Neural cell (in vitro differentiated cells): ENCODE results near the gene ZNF385D. TPM values are rescaled to one million over a fixed set of nuclear protein-coding genes. Genes with fewer than 3 reads are reported as not detected.
"Not testable (repeated sequence)": the region's sequence is repeated elsewhere in the genome, so short reads cannot be mapped to it uniquely, and the experiment has no call there.

Experiments used
- H2AFZ ChIP-seq: fragments of 200-600, 300-800 bp; sonication (generic), shearing (Covaris generic); 2 replicates; pipeline ENCODE4 v1.6.0; 2014; ENCODE audit warnings: low read depth, mild to moderate bottlenecking, antibody characterized with exemption, low read length, moderate library complexity
- H3F3A ChIP-seq: fragments of 200-600 bp; shearing (Covaris generic); 2 replicates; pipeline ENCODE4 v1.6.1; 2016; ENCODE audit warnings: mild to moderate bottlenecking, moderate library complexity, mixed read lengths, antibody characterized with exemption, low read length; ENCODE audit not compliant: insufficient read depth, poor library complexity, severe bottlenecking
- H3K27ac ChIP-seq: fragments of 200-600, 300-800 bp; sonication (generic), shearing (Covaris generic); 2 replicates; pipeline ENCODE4 v1.5.1; 2014; ENCODE audit warnings: mild to moderate bottlenecking, low read length, moderate library complexity
- H3K27me3 ChIP-seq: fragments of 300-800, 200-600 bp; sonication (generic), shearing (Covaris generic); 2 replicates; pipeline ENCODE4 v1.6.0; 2014; ENCODE audit warnings: mild to moderate bottlenecking, low read depth, low read length, moderate library complexity; ENCODE audit not compliant: insufficient read depth
- H3K36me3 ChIP-seq: fragments of 300-800, 200-600 bp; sonication (generic), shearing (Covaris generic); 2 replicates; pipeline ENCODE4 v1.5.1; 2014; ENCODE audit warnings: mild to moderate bottlenecking, antibody characterized with exemption, low read length, moderate library complexity; ENCODE audit not compliant: insufficient read depth
- H3K4me2 ChIP-seq: fragments of 300-800, 200-600 bp; sonication (generic), shearing (Covaris generic); 2 replicates; pipeline ENCODE4 v1.6.0; 2014; ENCODE audit warnings: mild to moderate bottlenecking, low read length
- H3K4me3 ChIP-seq: fragments of 300-800, 200-600 bp; sonication (generic), shearing (Covaris generic); 2 replicates; pipeline ENCODE4 v1.5.1; 2014; ENCODE audit warnings: mild to moderate bottlenecking, low read length, moderate library complexity
- H3K79me2 ChIP-seq: fragments of 200-600 bp; shearing (Covaris generic); replicated peaks from 2 replicates; pipeline ENCODE4 v1.6.0; 2014; ENCODE audit warnings: mild to moderate bottlenecking, low read length, moderate library complexity; ENCODE audit not compliant: insufficient read depth
- H3K9ac ChIP-seq: fragments of 300-800, 200-600 bp; sonication (generic), shearing (Covaris generic); 2 replicates; pipeline ENCODE4 v1.6.1; 2016; ENCODE audit warnings: mild to moderate bottlenecking, low read length, mixed read lengths
- H3K9me2 ChIP-seq: fragments of 200-600 bp; shearing (Covaris generic); 2 replicates; pipeline ENCODE4 v1.6.1; 2016; ENCODE audit warnings: mild to moderate bottlenecking, low read length, mixed read lengths; ENCODE audit not compliant: insufficient read depth
- H3K9me3 ChIP-seq: fragments of 200-600, 300-800 bp; sonication (generic), shearing (Covaris generic); 2 replicates; pipeline ENCODE4 v1.6.1; 2016; ENCODE audit warnings: mild to moderate bottlenecking, mixed run types, low read length, moderate library complexity, mixed read lengths
- H4K20me1 ChIP-seq: fragments of 200-600 bp; shearing (Covaris generic); 2 replicates; pipeline ENCODE4 v1.6.1; 2016; ENCODE audit warnings: mild to moderate bottlenecking, mixed run types; ENCODE audit not compliant: insufficient read depth
- EP300 ChIP-seq: fragments of 450-650 bp; conservative IDR thresholded peaks from 2 replicates; pipeline ENCODE4 v1.6.1; 2014; ENCODE audit warnings: antibody characterized with exemption, mild to moderate bottlenecking, moderate library complexity; ENCODE audit not compliant: poor library complexity, severe bottlenecking
- EZH2 ChIP-seq: fragments of 200-600, 300-800 bp; shearing (Covaris generic), sonication (generic); IDR thresholded peaks from 2 replicates; pipeline ENCODE4 v1.6.1; 2014; ENCODE audit warnings: antibody characterized with exemption, low read length, borderline replicate concordance, mild to moderate bottlenecking; ENCODE audit not compliant: insufficient read depth, poor library complexity, severe bottlenecking
- MXI1 ChIP-seq: fragments of 450-650 bp; conservative IDR thresholded peaks from 2 replicates; pipeline ENCODE4 v1.6.1; 2014; ENCODE audit warnings: antibody characterized with exemption, mild to moderate bottlenecking; ENCODE audit not compliant: poor library complexity, severe bottlenecking
- POLR2AphosphoS5 ChIP-seq: IDR thresholded peaks from 2 replicates; pipeline ENCODE4 v1.6.1; 2012
- RAD21 ChIP-seq: fragments of 450-650 bp; conservative IDR thresholded peaks from 2 replicates; pipeline ENCODE4 v1.6.1; 2014; ENCODE audit warnings: antibody characterized with exemption, mild to moderate bottlenecking, moderate library complexity
- REST ChIP-seq: IDR thresholded peaks from 2 replicates; pipeline ENCODE4 v1.6.1; 2012; ENCODE audit warnings: borderline replicate concordance
- SMC3 ChIP-seq: fragments of 450-650 bp; conservative IDR thresholded peaks from 2 replicates; pipeline ENCODE4 v1.6.1; 2014; ENCODE audit warnings: antibody characterized with exemption, mild to moderate bottlenecking, moderate library complexity; ENCODE audit not compliant: poor library complexity
- TAF1 ChIP-seq: IDR thresholded peaks from 2 replicates; pipeline ENCODE4 v1.6.1; 2012; ENCODE audit warnings: low read depth
- polyA plus RNA-seq: library from polyadenylated mRNA; depleted of rRNA; stranded (reverse); fragments of >200 nt; gene quantifications from 2 replicates; pipeline ENCODE4 v1.2.3, GENCODE V29; 2014
- TF ChIP-seq, protein P1 (sequence below): fragments of 450-650 bp; IDR thresholded peaks from 2 replicates; pipeline ENCODE4 v1.5.1; 2014; ENCODE audit warnings: antibody characterized with exemption, mild to moderate bottlenecking, moderate library complexity; ENCODE audit not compliant: poor library complexity, severe bottlenecking

Gene ZNF385D
- polyA plus RNA-seq, 1 donor from 2014 or later, result 3.4 TPM

GRCh38 chr3:21487520-21487919, 263.5 kb downstream of the ZNF385D start:
- H3F3A ChIP-seq, result no peaks in the 10 kb centered on the region
- H4K20me1 ChIP-seq, result no peaks in the 10 kb centered on the region
- TF ChIP-seq REST (no peak), SMC3 (no peak)
- H3K4me3 ChIP-seq, result no peak overlapping the region
- H3K9me2 ChIP-seq, result no peaks in the 10 kb centered on the region
- H3K27me3 ChIP-seq, result no peaks in the 10 kb centered on the region
- no peak overlapping the region for H2AFZ ChIP-seq
- H3K9me3 ChIP-seq, result no peaks in the 10 kb centered on the region
- no peak overlapping the region for H3K27ac ChIP-seq
- H3K36me3 ChIP-seq, result no peaks in the 10 kb centered on the region
- no peak overlapping the region for H3K4me2 ChIP-seq
- H3K79me2 ChIP-seq, result no peaks in the 10 kb centered on the region
- no peak overlapping the region for H3K9ac ChIP-seq

GRCh38 chr3:21486024-21486935, 264.7 kb downstream of the ZNF385D start:
- not testable (repeated sequence) for H3K36me3 ChIP-seq, H3K27ac ChIP-seq, H3K9me3 ChIP-seq, H3K27me3 ChIP-seq, H4K20me1 ChIP-seq, H3K79me2 ChIP-seq, H3K9me2 ChIP-seq, H3K4me3 ChIP-seq, H3K9ac ChIP-seq, H3F3A ChIP-seq, H2AFZ ChIP-seq, H3K4me2 ChIP-seq

DNA sequence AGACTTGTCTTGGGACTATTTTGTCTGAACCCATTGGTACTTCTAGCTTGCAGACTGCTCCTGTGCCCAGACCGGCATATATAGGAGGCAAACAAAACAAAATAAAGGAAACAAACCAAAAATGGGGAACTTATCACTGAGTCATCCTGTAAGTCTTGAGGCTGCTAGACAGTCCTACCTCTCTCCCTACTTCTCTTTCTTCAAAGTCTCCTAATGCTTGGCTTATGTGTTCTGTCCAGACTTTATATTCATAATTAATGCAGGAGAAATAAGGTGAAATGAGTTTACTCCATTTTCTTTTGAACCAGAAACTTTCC, 266.2 kb downstream of the ZNF385D start:
- Histone ChIP-seq H3K27ac (no peak overlapping the region), H4K20me1 (no peaks in the 10 kb centered on the region), H3K27me3 (no peaks in the 10 kb centered on the region), H3K36me3 (no peaks in the 10 kb centered on the region), H3F3A (no peaks in the 10 kb centered on the region), H3K79me2 (no peaks in the 10 kb centered on the region), H2AFZ (no peak overlapping the region), H3K9me2 (no peaks in the 10 kb centered on the region), H3K9ac (no peak overlapping the region), H3K4me2 (no peak overlapping the region), H3K9me3 (no peaks in the 10 kb centered on the region), H3K4me3 (no peak overlapping the region)
- no peak for TF ChIP-seq EP300
- TF ChIP-seq REST, result no peak
- TF ChIP-seq TAF1, result no peak
- TF ChIP-seq MXI1, result no peak
- TF ChIP-seq, protein P1, sequence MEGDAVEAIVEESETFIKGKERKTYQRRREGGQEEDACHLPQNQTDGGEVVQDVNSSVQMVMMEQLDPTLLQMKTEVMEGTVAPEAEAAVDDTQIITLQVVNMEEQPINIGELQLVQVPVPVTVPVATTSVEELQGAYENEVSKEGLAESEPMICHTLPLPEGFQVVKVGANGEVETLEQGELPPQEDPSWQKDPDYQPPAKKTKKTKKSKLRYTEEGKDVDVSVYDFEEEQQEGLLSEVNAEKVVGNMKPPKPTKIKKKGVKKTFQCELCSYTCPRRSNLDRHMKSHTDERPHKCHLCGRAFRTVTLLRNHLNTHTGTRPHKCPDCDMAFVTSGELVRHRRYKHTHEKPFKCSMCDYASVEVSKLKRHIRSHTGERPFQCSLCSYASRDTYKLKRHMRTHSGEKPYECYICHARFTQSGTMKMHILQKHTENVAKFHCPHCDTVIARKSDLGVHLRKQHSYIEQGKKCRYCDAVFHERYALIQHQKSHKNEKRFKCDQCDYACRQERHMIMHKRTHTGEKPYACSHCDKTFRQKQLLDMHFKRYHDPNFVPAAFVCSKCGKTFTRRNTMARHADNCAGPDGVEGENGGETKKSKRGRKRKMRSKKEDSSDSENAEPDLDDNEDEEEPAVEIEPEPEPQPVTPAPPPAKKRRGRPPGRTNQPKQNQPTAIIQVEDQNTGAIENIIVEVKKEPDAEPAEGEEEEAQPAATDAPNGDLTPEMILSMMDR, result no peak
- no peak for TF ChIP-seq POLR2AphosphoS5
- TF ChIP-seq SMC3, result no peak
- no peak for TF ChIP-seq RAD21
- no peak for TF ChIP-seq EZH2
